ENCODE data around the gene MRPS2.
"Not testable (repeated sequence)": the region's sequence is repeated elsewhere in the genome, so short reads cannot be mapped to it uniquely, and the experiment has no call there.

MRPS2 gene

DNA sequence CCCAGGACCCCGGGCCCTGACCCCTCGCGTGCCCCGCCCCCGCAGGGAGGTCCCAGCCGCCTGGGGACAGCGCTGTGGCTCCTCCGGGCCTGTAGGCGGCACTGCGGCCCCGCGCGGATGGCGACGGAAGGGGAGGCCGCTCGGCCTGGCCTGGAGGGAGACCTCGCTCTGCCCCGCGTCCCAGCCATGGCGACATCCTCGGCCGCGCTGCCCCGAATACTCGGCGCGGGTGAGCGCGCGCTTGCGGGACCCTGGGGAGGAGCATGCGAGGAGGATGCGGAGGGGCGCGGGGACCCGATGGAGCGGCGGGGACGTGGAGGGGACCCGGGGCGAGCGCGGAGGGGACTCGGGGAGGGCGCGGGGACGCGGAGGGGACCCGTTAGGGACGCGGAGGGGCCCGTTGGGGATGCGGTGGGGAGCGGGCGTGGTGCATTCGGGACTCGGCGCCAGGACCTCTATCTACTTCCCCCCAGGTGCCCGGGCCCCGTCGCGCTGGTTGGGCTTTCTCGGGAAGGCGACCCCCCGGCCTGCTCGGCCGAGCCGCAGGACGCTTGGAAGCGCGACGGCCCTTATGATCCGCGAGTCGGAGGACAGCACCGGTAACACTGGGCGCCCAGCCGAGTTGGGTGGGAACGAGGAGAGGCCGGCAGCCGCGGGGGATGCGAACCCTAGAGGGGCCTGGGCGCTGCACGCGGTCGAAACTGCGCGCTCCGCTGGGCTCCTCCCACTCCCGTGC, at the start of gene MRPS2:
MRPS2 (plus strand) TSS at position 158 of the 736 bp plus-strand sequence; CDS start at position 187, 29 bp downstream.
- DNase-seq, result peak; percentile 86 to 90

DNA sequence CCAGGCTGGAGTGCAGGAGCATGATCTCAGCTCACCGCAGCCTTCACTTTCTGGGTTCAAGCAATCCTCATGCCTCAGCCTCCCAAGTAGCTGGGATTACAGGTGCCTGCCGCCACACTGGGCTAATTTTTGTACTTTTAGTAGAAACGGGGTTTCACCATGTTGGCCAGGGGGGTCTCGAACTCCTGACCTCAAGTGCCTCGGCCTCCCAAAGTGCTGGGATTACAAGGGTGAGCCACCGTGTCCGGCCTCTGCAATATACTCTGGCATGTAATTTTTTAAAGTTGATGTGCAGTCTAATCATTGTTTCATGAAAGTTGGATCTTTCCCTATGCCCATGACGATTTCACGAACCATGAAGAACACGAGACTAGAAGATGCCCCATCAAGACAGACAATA, 49.5 kb upstream of the MRPS2 start:
- no peak for DNase-seq

DNA sequence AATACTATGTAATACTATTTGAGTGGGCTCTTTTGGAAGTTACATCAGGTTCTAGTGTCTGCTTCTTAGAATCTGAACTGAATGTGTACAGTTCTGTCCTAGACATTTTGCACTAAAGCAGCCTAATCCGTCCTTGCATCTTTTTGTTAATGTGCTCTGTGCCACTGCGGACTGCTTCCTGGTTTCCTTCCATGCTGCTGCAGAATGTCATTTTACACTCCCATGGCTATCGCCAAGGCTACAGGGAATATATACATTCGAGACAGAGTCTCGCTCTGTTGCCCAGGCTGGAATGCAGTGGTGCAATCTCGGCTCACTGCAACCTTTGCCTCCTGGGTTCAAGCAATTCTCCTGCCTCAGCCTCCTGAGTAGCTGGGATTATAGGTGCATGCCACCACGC, 48.6 kb upstream of the MRPS2 start:
- DNase-seq, result not testable (repeated sequence)

GRCh38 chr9:135454737-135455136, 45.7 kb upstream of the MRPS2 start:
- no peak for DNase-seq

- DNase-seq, result no peak
These were observed 45.0 kb upstream of the MRPS2 start for GRCh38 chr9:135455401-135456030.

GRCh38 chr9:135456436-135457104, 43.9 kb upstream of the MRPS2 start:
- DNase-seq, result no peak

DNA sequence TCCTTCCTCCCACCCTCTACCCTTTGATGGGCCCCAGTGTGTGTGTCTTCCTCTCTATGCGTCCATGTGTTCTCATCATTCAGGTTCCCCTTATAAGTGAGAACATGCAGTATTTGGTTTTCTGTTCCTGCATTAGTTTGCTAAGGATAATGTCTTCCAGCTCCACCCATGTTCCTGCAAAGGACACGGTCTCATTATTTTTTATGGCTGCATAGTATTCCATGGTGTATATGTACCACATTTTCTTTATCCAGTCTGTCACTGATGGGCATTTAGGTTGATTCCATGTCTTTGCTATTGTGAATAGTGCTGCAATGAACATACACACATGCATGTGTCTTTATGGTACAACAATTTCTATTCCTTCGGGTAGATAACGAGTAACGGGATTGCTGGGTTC, 42.0 kb upstream of the MRPS2 start:
- not testable (repeated sequence) for DNase-seq

DNA sequence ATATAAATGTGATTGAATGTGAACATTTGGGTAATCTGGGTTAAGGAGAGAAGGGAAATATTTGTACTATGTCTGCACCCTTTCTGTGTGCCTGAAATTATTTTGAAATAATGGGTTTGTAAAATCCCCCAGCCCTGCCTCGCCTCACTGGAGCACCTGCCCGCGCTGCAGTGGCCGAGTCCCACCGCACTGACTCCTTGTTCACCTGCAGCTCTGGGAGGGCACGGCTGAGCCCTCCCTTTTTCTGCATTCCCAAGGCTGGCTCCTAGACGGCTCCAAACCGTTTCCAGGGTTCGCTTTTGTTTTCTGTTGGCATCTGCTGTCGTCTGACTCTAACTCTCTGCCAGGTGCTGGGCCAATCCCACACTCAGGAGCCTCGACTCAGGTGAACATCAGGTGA, 38.5 kb upstream of the MRPS2 start:
- DNase-seq, result no peak

- no peak for DNase-seq
These were observed 37.3 kb upstream of the MRPS2 start for GRCh38 chr9:135463140-135463539.

GRCh38 chr9:135464181-135464580, 36.3 kb upstream of the MRPS2 start:
- no peak for DNase-seq

DNA sequence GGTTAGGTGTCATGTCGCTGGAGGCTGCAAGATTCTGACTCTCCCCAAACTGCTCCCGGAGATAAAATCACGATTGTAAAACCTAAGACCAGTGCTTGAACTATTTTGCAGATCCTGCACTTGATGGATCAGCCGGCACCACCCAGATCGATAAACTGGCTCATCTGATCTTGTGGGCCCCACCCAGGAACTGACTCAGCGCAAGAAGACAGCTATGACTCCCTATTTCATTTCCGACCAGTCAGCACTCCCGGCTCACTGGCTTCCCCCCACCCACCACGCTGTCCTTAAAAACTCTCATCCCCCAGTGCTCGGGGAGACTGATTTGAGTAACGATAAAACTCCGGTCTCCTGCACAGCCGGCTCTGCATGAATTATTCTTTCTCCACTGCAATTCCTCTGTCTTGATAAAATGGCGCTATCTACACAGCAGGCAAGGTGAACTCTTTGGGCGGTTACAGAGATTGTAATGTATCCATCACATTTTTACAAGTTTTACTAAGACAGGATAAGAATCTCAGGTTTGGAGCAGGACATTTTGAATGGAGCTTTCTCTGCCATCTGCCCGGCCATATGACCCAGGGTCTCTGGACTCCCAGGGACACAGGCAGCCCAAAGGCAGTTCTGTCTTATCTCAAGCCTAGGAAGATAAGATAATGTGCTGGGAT, 31.5 kb upstream of the MRPS2 start:
- DNase-seq, result peak; percentile 68 to 77

GRCh38 chr9:135471791-135472640, 28.5 kb upstream of the MRPS2 start:
- no peak for DNase-seq

DNA sequence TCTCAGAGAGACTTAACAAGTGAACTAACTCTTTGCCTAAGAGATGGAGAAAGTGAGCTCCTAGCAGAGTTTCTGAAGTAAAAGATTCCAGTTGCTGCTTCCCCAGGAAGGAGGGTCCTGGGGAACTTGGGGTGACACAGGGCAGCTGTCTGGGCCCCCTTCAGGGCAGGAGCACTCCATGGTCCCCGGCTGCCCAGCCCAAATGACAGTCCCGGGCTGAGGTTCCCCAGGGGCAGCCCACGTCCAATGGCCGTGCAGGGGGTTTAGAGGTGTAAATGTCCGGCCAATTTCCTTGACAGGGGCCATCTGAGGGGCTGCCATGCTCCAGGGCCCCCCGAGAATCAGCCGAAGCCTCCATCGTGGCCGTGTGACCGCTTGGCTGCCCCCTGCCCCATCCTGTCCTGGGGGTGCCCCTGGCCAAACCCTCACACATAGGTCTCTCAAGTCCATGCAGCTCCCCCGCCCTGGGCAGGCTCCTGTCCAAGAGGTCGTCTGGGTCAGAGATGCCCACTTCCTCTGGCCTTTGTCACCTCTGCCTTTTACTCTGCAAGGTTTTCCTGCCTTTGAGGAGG, 26.4 kb upstream of the MRPS2 start:
- no peak for DNase-seq

GRCh38 chr9:135474915-135475314, 25.6 kb upstream of the MRPS2 start:
- peak; percentile 32 to 43 for DNase-seq

GRCh38 chr9:135476561-135477355, 23.7 kb upstream of the MRPS2 start:
- no peak for DNase-seq

DNA sequence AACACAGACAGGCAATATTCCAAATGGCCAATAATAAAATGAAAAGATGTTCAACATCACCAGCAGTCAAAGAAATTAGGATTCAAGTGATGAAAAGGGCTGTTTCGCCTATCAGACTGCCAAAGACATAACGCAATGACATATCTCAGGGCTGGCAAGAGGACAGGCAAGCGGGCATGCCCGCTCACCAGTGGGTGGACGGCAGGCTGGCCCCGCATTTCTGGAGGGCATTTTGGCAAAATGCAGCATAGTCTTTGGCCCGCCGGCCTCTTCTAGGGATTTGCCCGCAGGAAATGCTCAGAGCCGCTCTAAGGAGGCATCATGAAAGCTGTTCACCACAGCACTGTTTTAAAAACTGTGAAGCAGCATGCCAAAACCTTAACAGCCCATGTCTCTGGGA, 22.3 kb upstream of the MRPS2 start:
- no peak for DNase-seq

DNA sequence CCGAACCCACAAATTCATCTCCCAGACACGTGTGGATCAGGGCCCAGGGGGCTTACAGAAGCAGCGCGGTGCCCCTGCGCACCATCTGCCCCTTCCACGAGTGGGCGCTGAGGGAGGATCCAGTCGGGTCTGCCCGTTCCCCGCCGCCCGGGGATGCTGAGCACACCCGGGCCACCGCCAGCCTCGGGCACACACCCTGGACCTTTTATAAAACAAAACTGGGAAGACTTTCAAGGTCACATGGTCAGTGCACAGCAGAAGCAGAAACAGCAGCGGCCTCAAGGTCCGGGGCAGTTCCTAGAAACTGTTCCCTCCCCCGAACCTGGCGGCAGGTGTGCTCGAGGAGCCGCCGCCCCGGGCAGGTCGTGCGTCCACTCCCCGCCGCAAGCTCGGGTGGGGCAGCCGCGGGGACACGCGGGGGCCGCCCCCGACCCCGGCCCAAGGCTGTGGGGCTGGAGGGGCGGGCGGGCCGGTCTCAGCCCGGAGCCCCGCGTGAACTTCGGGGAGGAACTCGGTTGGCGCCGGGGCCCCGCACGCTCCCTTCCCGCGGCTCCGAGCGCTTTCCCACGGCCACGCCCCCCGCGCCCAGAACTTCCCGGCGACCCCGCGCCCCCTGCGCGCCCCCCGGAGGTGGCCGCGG, 21.5 kb upstream of the MRPS2 start:
- DNase-seq, result peak in 1 of 2 experiments; percentile 25

- no peak for DNase-seq
These were observed 20.9 kb upstream of the MRPS2 start, which contains the start of gene PPP1R26 for GRCh38 chr9:135479469-135480052. TSS of gene PPP1R26 (plus strand) at chr9:135479782. CDS start at chr9:135484511, 4,729 bp downstream.

- peak; percentile 24 to 29 for DNase-seq
These were observed 20.2 kb upstream of the MRPS2 start for GRCh38 chr9:135480071-135480939.
